ENCODE measurements around the gene DUSP8.
"Not testable (repeated sequence)": the region's sequence is repeated elsewhere in the genome, so short reads cannot be mapped to it uniquely, and the experiment has no call there.

The DUSP8 gene

GRCh38 chr11:1512531-1513258 lies 59.4 kb downstream of the DUSP8 start:
- DNase-seq: not testable (repeated sequence)

- no peak for DNase-seq
Observed at GRCh38 chr11:1511937-1512496, 60.1 kb downstream of the DUSP8 start.

GRCh38 chr11:1510928-1511327 lies 61.1 kb downstream of the DUSP8 start:
- no peak for DNase-seq

- DNase-seq: not testable (repeated sequence)
Observed at GRCh38 chr11:1510351-1510750, 61.7 kb downstream of the DUSP8 start.

- no peak for DNase-seq
Observed at GRCh38 chr11:1509626-1510255, 62.3 kb downstream of the DUSP8 start.

- DNase-seq: no peak
Observed at GRCh38 chr11:1508986-1509385, 63.1 kb downstream of the DUSP8 start.

GRCh38 chr11:1508491-1508891 lies 63.6 kb downstream of the DUSP8 start:
- DNase-seq: no peak

- DNase-seq: no peak
Observed at GRCh38 chr11:1507381-1508140, 64.5 kb downstream of the DUSP8 start.

- DNase-seq: no peak
Observed at GRCh38 chr11:1506981-1507380, 65.1 kb downstream of the DUSP8 start.

GRCh38 chr11:1505480-1505879 lies 66.6 kb downstream of the DUSP8 start:
- no peak for DNase-seq

GRCh38 chr11:1504581-1505290 lies 67.3 kb downstream of the DUSP8 start:
- DNase-seq: no peak

GRCh38 chr11:1504138-1504537 lies 67.9 kb downstream of the DUSP8 start:
- no peak for DNase-seq
